Measurements from ENCODE around the gene SSNA1. TPM values are rescaled to one million over a fixed set of nuclear protein-coding genes. Genes with fewer than 3 reads are reported as not detected.

SSNA1 gene
- total and polyA plus RNA-seq, 4 experiments from 2014 or later: 48.6 to 161 (median 83.1) TPM

- Histone ChIP-seq H3K4me1 (ENCODE audit: insufficient read depth, low read length) (peaks cover 29% of the 10 kb centered on the region), H3K4me3 (ENCODE audit: low read length in 2 of 2) (no peak overlapping the region), H3K27ac (ENCODE audit: low read depth, low read length) (no peak overlapping the region), H3K36me3 (ENCODE audit: insufficient read depth, low read length) (no peaks in the 10 kb centered on the region), H3K9me3 (ENCODE audit: control insufficient read depth in 1 of 2, low read length in 2 of 2) (no peaks in the 10 kb centered on the region), H3K27me3 (ENCODE audit: insufficient read depth, low read length) (no peaks in the 10 kb centered on the region)
- DNase-seq: no peak
- peaks cover 5 to 21% (median 16%) of the 10 kb centered on the region in 4 donors for H3K4me1 Mint-ChIP-seq
- H3K9me3 Mint-ChIP-seq: no peaks in the 10 kb centered on the region
- ChIA-PET CTCF (ENCODE audit: partially characterized antibody) (interaction anchor here (3.0 kb wide), 1 partner anchor 10 kb away, joined by 7 read pairs; the partner anchor contains the start of genes ANAPC2 and SSNA1), POLR2A (ENCODE audit: partially characterized antibody) (interaction anchor here (1.0 to 11.9 kb wide), 3 partner anchors 10 to 69 kb away, joined by 4 to 169 read pairs (median 6); partner anchors contain the start of genes ANAPC2, SSNA1 and TUBB4B)
- H3K27me3 Mint-ChIP-seq: no peaks in the 10 kb centered on the region
- peaks cover 0 to 3% of the 10 kb centered on the region in 2 donors for H3K36me3 Mint-ChIP-seq
- H3K4me3 Mint-ChIP-seq: peak overlapping the region in 5 of 8 donors; percentile 5 to 66 (median 11)
- H3K27ac Mint-ChIP-seq: peak overlapping the region in 1 of 7 donors; percentile 63
- intact Hi-C loops (cut with micrococcal nuclease): no loop called here
Observed at GRCh38 chr9:137198902-137199283, 10.4 kb downstream of the SSNA1 start.

- Mint-ChIP-seq H3K27me3 (no peaks in the 10 kb centered on the region), H3K36me3 (peaks cover 0 to 3% of the 10 kb centered on the region in 2 donors), H3K9me3 (no peaks in the 10 kb centered on the region), H3K27ac (peak overlapping the region in 1 of 7 donors; percentile 37), H3K4me1 (peaks cover 9 to 27% (median 20%) of the 10 kb centered on the region in 4 donors), H3K4me3 (peak overlapping the region in 7 of 8 donors; percentile 62 to 81 (median 77))
- H3K4me1 ChIP-seq (ENCODE audit: insufficient read depth, low read length): peaks cover 36% of the 10 kb centered on the region
- H3K27ac ChIP-seq (ENCODE audit: low read depth, low read length): no peak overlapping the region
- H3K9me3 ChIP-seq (ENCODE audit: control insufficient read depth in 1 of 2, low read length in 2 of 2): no peaks in the 10 kb centered on the region
- ChIA-PET POLR2A (ENCODE audit: partially characterized antibody) (interaction anchor here (1.4 to 11.9 kb wide), 2 partner anchors 10 to 70 kb away, joined by 6 to 169 read pairs; partner anchors contain the start of genes ANAPC2 and SSNA1), CTCF (ENCODE audit: partially characterized antibody) (interaction anchor here (3.0 kb wide), 1 partner anchor 10 kb away, joined by 7 read pairs; the partner anchor contains the start of genes ANAPC2 and SSNA1)
- no peak for DNase-seq
- no peaks in the 10 kb centered on the region for H3K27me3 ChIP-seq (ENCODE audit: insufficient read depth, low read length)
- H3K36me3 ChIP-seq (ENCODE audit: insufficient read depth, low read length): no peaks in the 10 kb centered on the region
- H3K4me3 ChIP-seq (ENCODE audit: low read length in 2 of 2): no peak overlapping the region
- intact Hi-C loops (cut with micrococcal nuclease): loop anchor here (1.0 to 2.0 kb wide), 4 partner anchors 11 to 71 kb away; partner anchors contain the start of genes ANAPC2, SSNA1 and TUBB4B
Observed at GRCh38 chr9:137199411-137200121, 11.1 kb downstream of the SSNA1 start.

GRCh38 chr9:137200311-137201204, 12.1 kb downstream of the SSNA1 start, which contains the start of gene TPRN:
TPRN (minus strand) TSS chr9:137200741; CDS start chr9:137200711, 30 bp downstream.
- peak within 1 kb of the TSS; percentile 62 to 93 (median 83) for H3K27ac Mint-ChIP-seq
- ChIA-PET CTCF (ENCODE audit: partially characterized antibody) (interaction anchor here (0.7 to 1.2 kb wide), 4 partner anchors 12 to 82 kb away, joined by 3 to 7 read pairs (median 4); partner anchors contain the start of genes ANAPC2, CYSRT1 and SSNA1), POLR2A (ENCODE audit: partially characterized antibody) (interaction anchor here (0.7 to 11.9 kb wide), 22 partner anchors 9 to 222 kb away, joined by 3 to 169 read pairs (median 4); partner anchors contain the start of genes ANAPC2, CYSRT1, MAN1B1 and NELFB)
- DNase-seq: peak; percentile 97 to 99 (median 98)
- peaks cover 9 to 35% (median 25%) of the 10 kb centered on the region in 4 donors for H3K4me1 Mint-ChIP-seq
- Histone ChIP-seq H3K4me1 (ENCODE audit: insufficient read depth, low read length) (peaks cover 40% of the 10 kb centered on the region), H3K27ac (ENCODE audit: low read depth, low read length) (peak within 1 kb of the TSS; percentile 72), H3K4me3 (ENCODE audit: low read length in 2 of 2) (peak within 1 kb of the TSS; percentile 52 to 77), H3K36me3 (ENCODE audit: insufficient read depth, low read length) (no peaks in the 10 kb centered on the region), H3K27me3 (ENCODE audit: insufficient read depth, low read length) (no peaks in the 10 kb centered on the region), H3K9me3 (ENCODE audit: control insufficient read depth in 1 of 2, low read length in 2 of 2) (no peaks in the 10 kb centered on the region)
- H3K9me3 Mint-ChIP-seq: no peaks in the 10 kb centered on the region
- intact Hi-C loops (cut with micrococcal nuclease): loop anchor here (1.0 to 2.0 kb wide), 4 partner anchors 12 to 72 kb away; partner anchors contain the start of genes ANAPC2, SSNA1 and TUBB4B
- H3K4me3 Mint-ChIP-seq: peak within 1 kb of the TSS; percentile 81 to 93 (median 82)
- peaks cover 0 to 8% of the 10 kb centered on the region in 2 donors for H3K36me3 Mint-ChIP-seq
- H3K27me3 Mint-ChIP-seq: no peaks in the 10 kb centered on the region

DNA sequence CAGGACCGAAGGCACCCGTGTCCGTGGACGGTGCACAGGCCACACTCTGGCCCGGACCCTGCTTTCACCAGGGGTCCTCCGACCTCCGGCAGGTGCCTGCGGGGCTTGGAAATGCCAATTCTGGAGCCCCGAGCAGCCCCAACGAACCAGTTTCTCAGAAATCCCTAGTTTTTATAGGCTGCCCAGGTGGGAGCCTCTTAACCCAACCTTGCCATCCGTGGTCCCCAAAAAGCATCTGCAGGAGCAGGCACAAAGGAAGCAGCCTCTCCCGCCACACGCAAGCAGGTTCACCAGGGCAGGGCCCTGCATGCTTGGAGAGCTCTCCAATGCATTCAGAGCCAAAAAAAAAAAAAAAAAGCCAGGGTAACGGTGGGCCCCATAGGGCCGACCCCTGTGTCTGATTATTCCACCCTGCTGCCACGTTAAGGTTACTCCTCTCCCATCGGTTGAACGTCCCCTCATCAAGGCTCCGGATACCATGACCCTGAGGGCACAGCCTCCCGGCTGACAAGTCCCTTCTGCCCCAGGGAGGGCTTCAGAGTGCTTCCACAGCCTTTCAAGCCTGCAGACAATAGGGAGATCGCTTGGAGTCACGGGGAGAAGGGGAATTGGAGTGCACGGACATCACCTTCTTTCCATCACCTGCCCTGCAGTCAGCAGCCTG, 12.9 kb downstream of the SSNA1 start:
- Histone ChIP-seq H3K4me1 (ENCODE audit: insufficient read depth, low read length) (peaks cover 47% of the 10 kb centered on the region), H3K27me3 (ENCODE audit: insufficient read depth, low read length) (no peaks in the 10 kb centered on the region), H3K36me3 (ENCODE audit: insufficient read depth, low read length) (no peaks in the 10 kb centered on the region), H3K9me3 (ENCODE audit: control insufficient read depth in 1 of 2, low read length in 2 of 2) (no peaks in the 10 kb centered on the region), H3K27ac (ENCODE audit: low read depth, low read length) (peak overlapping the region; percentile 72), H3K4me3 (ENCODE audit: low read length in 2 of 2) (peak overlapping the region; percentile 52 to 77)
- Mint-ChIP-seq H3K36me3 (peaks cover 0 to 8% of the 10 kb centered on the region in 2 donors), H3K4me3 (peak overlapping the region; percentile 79 to 93 (median 82)), H3K9me3 (no peaks in the 10 kb centered on the region), H3K27me3 (no peaks in the 10 kb centered on the region), H3K4me1 (peaks cover 14 to 43% (median 32%) of the 10 kb centered on the region in 4 donors), H3K27ac (peak overlapping the region; percentile 62 to 93 (median 83))
- intact Hi-C loops (cut with micrococcal nuclease): loop anchor here (2.0 kb wide), 1 partner anchor 73 kb away; no protein-coding TSS in a partner anchor
- ChIA-PET POLR2A (ENCODE audit: partially characterized antibody) (interaction anchor here (0.7 to 11.9 kb wide), 20 partner anchors 8 to 221 kb away, joined by 3 to 169 read pairs (median 4); partner anchors contain the start of genes ANAPC2, CYSRT1, MAN1B1 and NELFB), CTCF (ENCODE audit: partially characterized antibody) (interaction anchor here (0.7 to 1.4 kb wide), 5 partner anchors 12 to 83 kb away, joined by 3 to 7 read pairs (median 3); partner anchors contain the start of genes ANAPC2, CYSRT1 and SSNA1)
- no peak for DNase-seq

- CTCF ChIA-PET (ENCODE audit: partially characterized antibody): interaction anchor here (1.4 kb wide), 2 partner anchors 14 to 24 kb away, joined by 3 to 5 read pairs; partner anchors contain the start of genes RNF224 and SSNA1
- H3K4me1 ChIP-seq (ENCODE audit: insufficient read depth, low read length): peaks cover 57% of the 10 kb centered on the region
- H3K4me1 Mint-ChIP-seq: peaks cover 26 to 59% (median 46%) of the 10 kb centered on the region in 4 donors
- peaks cover 9 to 14% of the 10 kb centered on the region in 2 donors for H3K36me3 Mint-ChIP-seq
- H3K27ac ChIP-seq (ENCODE audit: low read depth, low read length): no peak overlapping the region
- no peak overlapping the region for H3K4me3 ChIP-seq (ENCODE audit: low read length in 2 of 2)
- no peaks in the 10 kb centered on the region for H3K27me3 ChIP-seq (ENCODE audit: insufficient read depth, low read length)
- H3K9me3 Mint-ChIP-seq: no peaks in the 10 kb centered on the region
- H3K27ac Mint-ChIP-seq: peak overlapping the region in 1 of 7 donors; percentile 96
- no peaks in the 10 kb centered on the region for H3K9me3 ChIP-seq (ENCODE audit: control insufficient read depth in 1 of 2, low read length in 2 of 2)
- H3K27me3 Mint-ChIP-seq: no peaks in the 10 kb centered on the region
- H3K36me3 ChIP-seq (ENCODE audit: insufficient read depth, low read length): no peaks in the 10 kb centered on the region
- no peak for DNase-seq
- peak overlapping the region in 1 of 8 donors; percentile 17 for H3K4me3 Mint-ChIP-seq
- intact Hi-C loops (cut with micrococcal nuclease): no loop called here
- POLR2A ChIA-PET (ENCODE audit: partially characterized antibody): interaction anchor here (1.5 to 11.9 kb wide), 4 partner anchors 14 to 38 kb away, joined by 4 to 169 read pairs (median 42); partner anchors contain the start of genes ANAPC2, CYSRT1, RNF208 and SSNA1
Observed at GRCh38 chr9:137202966-137203365, 14.5 kb downstream of the SSNA1 start.

DNA sequence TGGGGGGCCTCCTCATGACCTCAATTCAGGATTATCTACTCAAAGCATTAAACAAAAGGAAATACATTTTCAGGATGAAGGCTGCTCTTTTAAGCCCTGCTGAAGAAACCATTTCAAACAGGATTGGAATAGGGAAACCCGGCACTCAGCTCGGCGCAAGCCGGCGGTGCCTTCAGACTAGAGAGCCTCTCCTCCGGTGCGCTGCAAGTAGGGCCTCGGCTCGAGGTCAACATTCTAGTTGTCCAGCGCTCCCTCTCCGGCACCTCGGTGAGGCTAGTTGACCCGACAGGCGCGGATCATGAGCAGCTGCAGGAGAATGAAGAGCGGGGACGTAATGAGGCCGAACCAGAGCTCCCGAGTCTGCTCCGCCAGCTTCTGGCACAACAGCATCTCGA, 16.3 kb downstream of the SSNA1 start:
- peak overlapping the region; percentile 94 for H3K27ac ChIP-seq (ENCODE audit: low read depth, low read length)
- ChIA-PET CTCF (ENCODE audit: partially characterized antibody) (interaction anchor here (0.6 to 1.5 kb wide), 5 partner anchors 16 to 75 kb away, joined by 3 to 5 read pairs (median 4); partner anchors contain the start of genes ANAPC2, NELFB and SSNA1), POLR2A (ENCODE audit: partially characterized antibody) (interaction anchor here (0.6 to 11.9 kb wide), 9 partner anchors 7 to 137 kb away, joined by 3 to 169 read pairs (median 5); partner anchors contain the start of genes ANAPC2, MAN1B1, NELFB and RNF208)
- Mint-ChIP-seq H3K9me3 (no peaks in the 10 kb centered on the region), H3K4me3 (peak overlapping the region; percentile 88 to 96 (median 94)), H3K36me3 (peaks cover 9 to 18% of the 10 kb centered on the region in 2 donors), H3K4me1 (peaks cover 26 to 59% (median 48%) of the 10 kb centered on the region in 4 donors), H3K27ac (peak overlapping the region; percentile 92 to 99 (median 96)), H3K27me3 (no peaks in the 10 kb centered on the region)
- H3K36me3 ChIP-seq (ENCODE audit: insufficient read depth, low read length): no peaks in the 10 kb centered on the region
- H3K4me1 ChIP-seq (ENCODE audit: insufficient read depth, low read length): peaks cover 49% of the 10 kb centered on the region
- peak overlapping the region; percentile 90 to 94 for H3K4me3 ChIP-seq (ENCODE audit: low read length in 2 of 2)
- intact Hi-C loops (cut with micrococcal nuclease): loop anchor here (1.0 kb wide), 2 partner anchors 16 to 19 kb away; partner anchors contain the start of genes ANAPC2 and SSNA1
- DNase-seq: no peak
- H3K9me3 ChIP-seq (ENCODE audit: control insufficient read depth in 1 of 2, low read length in 2 of 2): no peaks in the 10 kb centered on the region
- no peaks in the 10 kb centered on the region for H3K27me3 ChIP-seq (ENCODE audit: insufficient read depth, low read length)

All from CD4-positive, alpha-beta memory T cell (primary cell).